ENCODE data around the gene PASD1. TPM values are rescaled to one million over a fixed set of nuclear protein-coding genes. Genes with fewer than 3 reads are reported as not detected.

The PASD1 gene
- total RNA-seq, 1 donor, result not detected

DNA sequence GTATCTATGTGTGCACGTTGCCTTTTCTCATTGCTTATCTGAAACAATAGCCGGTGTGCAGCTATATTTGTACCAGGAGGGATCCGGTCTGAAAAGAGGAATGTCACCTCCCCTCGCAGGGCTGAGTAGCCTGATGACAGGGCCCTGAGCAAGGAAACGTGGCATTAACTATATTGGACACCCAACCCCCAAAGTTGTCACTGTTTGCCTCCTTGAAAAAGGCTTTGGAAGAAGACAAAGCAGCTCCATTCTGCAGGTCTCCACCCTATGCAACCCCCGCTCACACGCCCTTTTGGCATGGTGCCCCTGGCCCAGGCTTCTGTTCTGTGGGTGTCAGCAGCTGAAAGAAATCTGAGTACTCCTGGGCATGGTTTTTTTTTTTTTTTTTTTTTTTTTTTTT lies 140.0 kb downstream of the PASD1 start:
- Histone ChIP-seq H3K4me3 (ENCODE audit: low read length) (no peak overlapping the region), H3K27me3 (ENCODE audit: insufficient read depth, low read length) (no peaks in the 10 kb centered on the region), H3K9me3 (ENCODE audit: low read depth, low read length) (no peaks in the 10 kb centered on the region), H3K4me1 (ENCODE audit: insufficient read depth, low read length) (no peaks in the 10 kb centered on the region)

DNA sequence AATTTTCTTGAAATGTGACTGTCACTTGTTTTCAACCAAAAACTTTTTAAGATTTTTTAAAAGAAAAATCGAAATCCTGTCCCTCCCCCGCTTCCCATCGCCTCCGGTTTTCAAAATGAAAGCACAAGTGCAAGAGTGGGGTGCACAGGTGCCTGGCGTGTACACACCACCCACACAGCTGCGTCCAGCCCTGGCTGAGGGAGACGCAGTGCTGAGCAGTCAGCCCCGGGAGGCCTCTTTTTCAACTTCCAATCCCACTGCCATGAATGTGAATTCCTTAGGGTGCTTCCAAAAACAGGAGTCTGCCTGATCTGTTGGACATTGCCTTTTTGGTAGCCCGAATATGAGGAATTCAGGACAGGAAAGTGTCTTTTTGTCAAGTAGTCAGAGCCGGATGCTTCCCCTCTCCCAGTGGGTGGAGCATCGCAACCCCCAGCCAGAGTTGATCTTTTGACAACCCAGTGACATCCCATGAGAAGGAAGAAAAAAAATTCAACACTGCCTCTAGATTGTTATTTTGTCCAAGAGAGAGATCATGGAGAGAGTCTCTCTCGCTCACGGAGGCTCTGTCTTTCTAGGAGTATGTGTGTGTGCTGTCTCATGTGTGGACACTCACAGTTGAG lies 140.7 kb downstream of the PASD1 start:
- H3K4me1 ChIP-seq (ENCODE audit: insufficient read depth, low read length), result no peaks in the 10 kb centered on the region
- H3K9me3 ChIP-seq (ENCODE audit: low read depth, low read length), result no peaks in the 10 kb centered on the region
- no peaks in the 10 kb centered on the region for H3K27me3 ChIP-seq (ENCODE audit: insufficient read depth, low read length)
- no peak overlapping the region for H3K4me3 ChIP-seq (ENCODE audit: low read length)

DNA sequence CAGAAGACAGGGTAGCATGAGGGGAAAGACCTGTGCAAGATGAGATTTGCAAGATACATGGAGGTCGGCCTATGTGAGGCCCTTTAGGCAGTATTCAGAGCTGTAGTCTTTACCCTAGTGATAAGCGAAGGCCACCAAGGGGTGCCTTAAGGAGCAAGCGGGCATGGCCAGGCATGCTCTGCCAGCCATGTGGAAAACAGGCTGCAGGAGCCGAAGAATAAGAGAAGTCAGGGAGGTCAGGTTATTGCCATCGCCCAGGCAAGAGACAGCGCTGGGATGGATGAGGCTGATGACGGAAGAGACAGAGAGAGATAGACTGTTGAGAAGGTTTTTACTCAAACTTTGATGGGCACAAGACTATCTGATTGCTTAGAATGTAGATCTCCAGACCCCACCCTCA lies 145.3 kb downstream of the PASD1 start:
- Histone ChIP-seq H3K9me3 (ENCODE audit: low read depth, low read length) (no peaks in the 10 kb centered on the region), H3K27me3 (ENCODE audit: insufficient read depth, low read length) (no peaks in the 10 kb centered on the region), H3K4me3 (ENCODE audit: low read length) (no peak overlapping the region), H3K4me1 (ENCODE audit: insufficient read depth, low read length) (no peaks in the 10 kb centered on the region)

DNA sequence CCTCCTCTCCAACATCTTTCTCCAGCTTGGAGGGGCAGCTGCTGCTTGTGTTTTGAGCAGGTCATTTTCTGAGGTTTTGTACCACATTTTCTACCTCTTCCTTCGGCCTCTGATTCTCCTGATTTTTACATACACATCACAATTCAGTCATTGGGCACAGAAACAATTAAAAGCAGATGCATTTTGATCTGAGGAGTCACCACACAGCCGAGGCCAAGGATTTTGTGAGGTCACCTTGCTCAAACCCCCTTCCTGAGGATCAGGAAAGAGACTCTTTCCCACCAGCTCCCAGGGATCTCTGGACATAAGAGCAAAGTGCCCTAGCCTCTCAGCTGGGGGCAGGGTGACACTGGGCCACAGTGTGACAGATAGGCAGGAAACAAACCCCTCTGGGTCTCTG lies 147.0 kb downstream of the PASD1 start:
- Histone ChIP-seq H3K4me3 (ENCODE audit: low read length) (no peak overlapping the region), H3K9me3 (ENCODE audit: low read depth, low read length) (no peaks in the 10 kb centered on the region), H3K4me1 (ENCODE audit: insufficient read depth, low read length) (no peaks in the 10 kb centered on the region), H3K27me3 (ENCODE audit: insufficient read depth, low read length) (no peaks in the 10 kb centered on the region)

DNA sequence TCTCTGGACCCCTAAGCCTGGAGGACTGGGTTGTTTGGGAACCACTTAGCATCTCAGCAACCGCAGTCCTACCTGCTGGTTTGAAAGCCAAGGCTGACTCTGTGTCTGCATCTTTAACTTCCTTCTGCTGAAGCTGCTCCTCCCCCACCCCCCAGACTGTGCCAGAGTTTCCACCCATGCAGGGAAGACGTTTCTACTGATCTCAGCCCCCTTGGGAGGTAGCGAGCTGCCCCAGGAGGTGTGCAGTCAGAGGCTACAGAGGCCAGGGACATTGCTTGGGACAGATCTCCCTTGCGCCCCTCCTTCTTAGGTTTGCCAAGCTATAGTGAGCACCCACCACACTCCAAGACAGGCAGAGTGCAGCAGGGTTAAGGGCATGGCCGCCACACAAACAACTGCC lies 147.7 kb downstream of the PASD1 start:
- H3K9me3 ChIP-seq (ENCODE audit: low read depth, low read length), result no peaks in the 10 kb centered on the region
- no peaks in the 10 kb centered on the region for H3K27me3 ChIP-seq (ENCODE audit: insufficient read depth, low read length)
- no peaks in the 10 kb centered on the region for H3K4me1 ChIP-seq (ENCODE audit: insufficient read depth, low read length)
- H3K4me3 ChIP-seq (ENCODE audit: low read length), result no peak overlapping the region

DNA sequence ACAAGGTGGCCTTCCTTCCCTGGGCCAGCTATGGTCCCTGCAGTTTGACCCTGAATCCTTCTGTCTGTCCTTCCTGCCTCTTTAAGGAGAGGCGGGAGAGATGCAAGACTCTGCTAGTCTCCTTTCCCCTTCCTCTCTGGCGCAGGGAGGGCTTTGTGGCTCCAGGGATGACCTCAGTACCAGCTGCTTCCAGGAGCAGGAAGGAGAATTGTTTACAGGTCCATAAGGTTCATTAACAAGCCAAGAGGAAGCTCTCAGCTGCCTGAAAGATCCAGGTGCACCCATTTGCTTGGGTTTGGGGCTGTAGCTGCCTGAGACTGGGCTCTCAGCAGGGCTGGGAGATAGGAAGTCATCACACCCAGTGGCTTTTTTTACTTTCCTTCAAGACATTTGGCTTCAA lies 148.3 kb downstream of the PASD1 start:
- Histone ChIP-seq H3K27me3 (ENCODE audit: insufficient read depth, low read length) (no peaks in the 10 kb centered on the region), H3K4me1 (ENCODE audit: insufficient read depth, low read length) (no peaks in the 10 kb centered on the region), H3K4me3 (ENCODE audit: low read length) (no peak overlapping the region), H3K9me3 (ENCODE audit: low read depth, low read length) (no peaks in the 10 kb centered on the region)

DNA sequence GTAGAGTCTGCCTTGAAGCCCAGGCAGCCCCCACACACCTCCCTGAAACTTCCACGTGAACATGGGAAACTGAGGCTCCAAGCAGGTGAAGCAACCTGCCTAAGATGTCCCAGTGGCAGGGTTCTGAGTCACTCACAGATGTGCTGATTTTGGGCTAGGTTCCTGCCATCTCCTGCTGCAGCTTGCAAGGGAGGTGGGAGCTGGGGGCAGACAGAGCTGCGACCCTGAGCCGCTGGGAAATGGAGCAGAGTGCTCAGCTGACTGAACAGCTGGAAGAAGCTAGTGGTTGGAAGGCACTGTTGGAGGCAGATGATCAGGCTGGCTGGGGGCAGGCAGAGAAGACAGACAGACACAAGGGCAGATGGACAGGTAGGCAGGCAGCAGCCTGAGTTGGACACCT lies 148.8 kb downstream of the PASD1 start:
- Histone ChIP-seq H3K4me3 (ENCODE audit: low read length) (no peak overlapping the region), H3K27me3 (ENCODE audit: insufficient read depth, low read length) (no peaks in the 10 kb centered on the region), H3K4me1 (ENCODE audit: insufficient read depth, low read length) (no peaks in the 10 kb centered on the region), H3K9me3 (ENCODE audit: low read depth, low read length) (no peaks in the 10 kb centered on the region)

DNA sequence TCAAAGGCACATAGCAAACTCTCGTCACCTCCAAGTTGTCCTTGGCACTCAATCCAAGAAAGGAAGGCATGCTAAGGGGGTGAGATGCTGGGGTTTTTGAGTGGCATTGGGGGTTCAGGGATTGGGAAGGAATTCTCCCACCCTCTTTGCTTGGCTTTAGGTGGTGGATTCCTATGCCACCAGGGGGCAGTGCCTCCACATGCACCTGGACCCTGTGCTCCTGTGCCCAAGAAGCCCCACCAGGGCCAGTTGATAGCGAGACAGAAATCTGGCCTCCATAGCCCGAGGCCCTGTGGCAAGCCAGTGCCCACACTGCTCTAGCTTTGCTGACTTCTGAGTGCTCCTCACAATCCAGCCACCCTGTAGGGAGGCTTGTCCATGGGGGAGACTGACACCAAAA lies 150.4 kb downstream of the PASD1 start:
- Histone ChIP-seq H3K27me3 (ENCODE audit: insufficient read depth, low read length) (no peaks in the 10 kb centered on the region), H3K4me3 (ENCODE audit: low read length) (no peak overlapping the region), H3K9me3 (ENCODE audit: low read depth, low read length) (no peaks in the 10 kb centered on the region), H3K4me1 (ENCODE audit: insufficient read depth, low read length) (no peaks in the 10 kb centered on the region)

DNA sequence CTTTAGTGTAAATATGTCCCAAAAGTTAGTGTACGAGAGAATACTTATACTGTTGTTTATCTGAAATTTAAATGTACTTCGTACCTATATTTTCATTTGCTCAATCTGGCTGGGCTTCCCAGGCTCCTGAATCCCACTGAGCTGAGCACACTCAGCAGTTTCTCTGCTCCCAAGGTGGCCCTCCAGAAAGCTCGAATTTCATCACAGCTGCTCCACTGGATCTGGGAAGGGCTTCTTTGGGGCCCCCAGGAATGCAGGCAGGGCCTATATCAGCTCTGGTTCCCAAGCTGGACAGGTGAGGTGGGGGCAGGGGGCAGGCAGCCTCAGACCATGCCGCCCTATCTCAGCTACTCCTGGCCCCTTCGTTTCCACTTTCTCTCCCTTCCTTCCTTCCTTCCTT lies 150.9 kb downstream of the PASD1 start:
- no peaks in the 10 kb centered on the region for H3K27me3 ChIP-seq (ENCODE audit: insufficient read depth, low read length)
- H3K9me3 ChIP-seq (ENCODE audit: low read depth, low read length), result no peaks in the 10 kb centered on the region
- H3K4me1 ChIP-seq (ENCODE audit: insufficient read depth, low read length), result no peaks in the 10 kb centered on the region
- H3K4me3 ChIP-seq (ENCODE audit: low read length), result no peak overlapping the region

DNA sequence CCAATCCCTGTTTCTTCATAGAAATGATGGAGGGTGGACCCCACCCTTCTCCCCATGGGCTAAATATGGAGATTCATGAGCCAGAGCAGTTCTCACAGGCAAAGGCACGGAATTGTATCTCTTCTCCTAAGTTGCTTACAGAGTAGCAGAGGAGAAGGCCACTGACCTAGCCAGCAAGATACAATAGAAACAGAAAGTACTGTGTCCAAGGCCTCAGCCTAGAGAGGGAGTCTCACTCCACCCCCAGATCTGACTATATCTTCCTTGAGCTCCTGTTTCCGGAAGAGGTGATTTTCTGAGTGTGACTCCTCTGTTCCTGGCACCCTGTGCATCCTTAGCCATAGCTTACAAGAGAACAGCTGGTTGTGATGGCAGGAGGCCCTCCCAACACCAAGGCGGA lies 152.3 kb downstream of the PASD1 start, which contains the start of gene FATE1:
Gene FATE1 (plus strand): TSS at position 284 of the 400 bp plus-strand sequence. CDS start 85 bp downstream, at position 369.
- Histone ChIP-seq H3K9me3 (ENCODE audit: low read depth, low read length) (no peaks in the 10 kb centered on the region), H3K4me3 (ENCODE audit: low read length) (no peak within 1 kb of the TSS), H3K4me1 (ENCODE audit: insufficient read depth, low read length) (no peaks in the 10 kb centered on the region), H3K27me3 (ENCODE audit: insufficient read depth, low read length) (no peaks in the 10 kb centered on the region)

DNA sequence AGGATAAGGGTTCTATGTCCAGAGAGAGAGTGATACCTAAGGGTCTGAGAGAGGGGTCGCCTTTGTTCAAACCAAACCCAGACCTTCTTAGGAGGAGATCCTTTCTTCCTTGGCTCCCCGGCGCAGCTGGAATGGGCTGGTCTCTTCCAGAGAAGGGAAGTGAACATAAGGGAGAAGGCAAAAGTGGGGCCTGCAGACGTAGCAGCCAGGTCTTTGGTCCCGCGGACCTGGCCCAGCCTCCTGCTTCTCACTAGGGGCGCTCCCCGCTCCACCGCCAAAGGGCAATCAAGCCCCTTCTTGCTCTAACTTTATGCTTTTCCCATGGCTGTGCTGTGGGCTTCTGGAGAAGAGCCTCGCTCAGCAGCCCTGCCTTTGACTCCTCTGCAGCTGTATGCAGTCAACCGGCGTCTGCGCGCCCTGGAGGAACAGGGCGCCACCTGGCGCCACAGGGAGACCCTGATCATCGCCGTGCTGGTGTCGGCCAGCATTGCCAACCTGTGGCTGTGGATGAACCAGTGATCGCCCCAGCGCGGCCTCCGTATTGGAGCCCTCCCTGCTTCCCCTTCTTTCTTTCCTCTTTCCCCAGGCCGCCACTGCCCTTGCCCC lies 158.9 kb downstream of the PASD1 start:
- Histone ChIP-seq H3K4me1 (ENCODE audit: insufficient read depth, low read length) (no peaks in the 10 kb centered on the region), H3K4me3 (ENCODE audit: low read length) (no peak overlapping the region), H3K27me3 (ENCODE audit: insufficient read depth, low read length) (no peaks in the 10 kb centered on the region), H3K9me3 (ENCODE audit: low read depth, low read length) (no peaks in the 10 kb centered on the region)

DNA sequence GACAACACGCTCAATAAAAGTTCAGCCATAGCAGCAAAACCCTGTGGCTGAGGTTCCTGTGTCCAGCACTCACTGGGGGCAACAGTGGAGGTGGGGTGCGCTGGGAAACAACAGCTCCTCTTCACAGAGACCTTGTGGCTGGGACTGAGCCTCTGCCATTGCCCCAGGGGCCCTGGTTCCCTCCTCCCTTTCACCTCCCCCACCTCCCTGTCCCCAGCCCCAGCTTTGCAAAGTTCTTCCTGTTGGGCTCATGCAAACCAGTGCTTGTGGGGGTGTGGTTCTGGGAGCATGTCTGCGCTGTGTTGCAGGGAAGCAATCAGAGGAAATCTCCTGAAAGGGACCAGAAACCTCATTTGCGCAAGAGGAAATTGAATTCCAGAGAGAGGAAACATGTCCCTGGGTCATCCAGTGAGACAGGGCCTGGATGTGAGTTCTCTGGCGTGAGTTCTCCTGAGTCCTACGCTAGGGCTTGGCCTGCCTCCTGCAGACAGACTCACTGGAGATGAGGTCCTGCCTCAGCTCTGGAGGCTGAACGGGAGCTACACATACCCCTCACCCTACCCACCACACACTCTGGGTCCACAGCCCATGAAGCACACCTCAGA lies 159.8 kb downstream of the PASD1 start:
- Histone ChIP-seq H3K9me3 (ENCODE audit: low read depth, low read length) (no peaks in the 10 kb centered on the region), H3K4me1 (ENCODE audit: insufficient read depth, low read length) (no peaks in the 10 kb centered on the region), H3K4me3 (ENCODE audit: low read length) (no peak overlapping the region)

DNA sequence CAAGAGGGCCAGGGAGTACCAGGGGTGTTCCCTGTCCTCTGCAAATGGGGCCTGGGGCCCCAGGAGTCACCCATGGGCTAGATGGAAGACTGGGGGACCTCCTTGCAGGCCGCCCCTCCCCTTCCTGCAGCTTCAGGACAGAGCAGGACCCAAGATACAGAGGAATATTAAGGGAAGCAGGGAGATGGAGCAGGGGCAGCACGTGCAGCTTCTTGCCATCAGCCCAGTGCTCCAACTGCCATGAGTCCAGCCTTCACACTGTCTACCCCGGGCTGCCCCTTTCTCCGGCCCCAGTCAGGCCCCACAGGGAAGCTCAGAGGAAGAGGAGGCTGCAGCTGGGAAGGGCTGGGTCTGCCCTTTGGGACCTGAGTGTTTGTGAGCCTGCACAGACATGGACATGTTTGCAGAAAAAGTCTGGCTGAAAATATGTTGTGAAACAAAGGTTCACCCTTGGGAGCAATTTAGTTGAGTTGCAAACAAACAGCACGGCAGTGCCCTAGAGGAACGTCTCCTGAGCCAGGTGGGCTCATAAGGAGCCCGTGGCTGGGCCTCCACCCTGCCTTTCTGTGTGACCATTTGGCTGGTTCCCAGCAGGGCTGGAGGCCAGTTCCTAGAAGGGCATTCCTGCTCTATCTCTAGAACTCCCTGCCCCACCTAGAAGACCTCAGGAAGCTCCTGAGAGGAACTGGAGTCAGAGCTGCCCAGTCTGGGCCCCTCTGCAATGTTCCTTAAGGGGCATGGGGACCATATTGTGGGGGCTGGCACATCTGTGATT lies 161.3 kb downstream of the PASD1 start:
- H3K9me3 ChIP-seq (ENCODE audit: low read depth, low read length), result no peaks in the 10 kb centered on the region
- no peak overlapping the region for H3K4me3 ChIP-seq (ENCODE audit: low read length)
- H3K27me3 ChIP-seq (ENCODE audit: insufficient read depth, low read length), result no peaks in the 10 kb centered on the region
- H3K4me1 ChIP-seq (ENCODE audit: insufficient read depth, low read length), result no peaks in the 10 kb centered on the region

More for the DNA sequence above, 159.8 kb downstream of the PASD1 start:
- H3K27me3 ChIP-seq (ENCODE audit: insufficient read depth, low read length), result no peaks in the 10 kb centered on the region

DNA sequence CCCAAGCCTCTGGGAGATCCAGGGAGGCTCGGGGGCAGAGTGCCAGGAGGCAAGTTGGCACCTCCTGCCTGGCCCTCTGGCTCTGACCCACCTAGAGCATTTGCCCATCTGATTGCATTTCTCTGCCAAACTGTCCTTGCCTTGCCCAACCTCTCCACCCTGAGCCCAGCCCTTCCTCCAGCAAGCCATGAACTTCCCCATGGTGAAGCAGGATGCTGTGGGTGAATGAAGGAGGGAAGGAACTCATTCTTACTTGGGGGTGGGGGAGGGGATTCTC lies 161.8 kb downstream of the PASD1 start:
- H3K9me3 ChIP-seq (ENCODE audit: low read depth, low read length), result no peaks in the 10 kb centered on the region

More for the DNA sequence above, 161.8 kb downstream of the PASD1 start:
- H3K27me3 ChIP-seq (ENCODE audit: insufficient read depth, low read length), result no peaks in the 10 kb centered on the region
- H3K4me1 ChIP-seq (ENCODE audit: insufficient read depth, low read length), result no peaks in the 10 kb centered on the region
- no peak overlapping the region for H3K4me3 ChIP-seq (ENCODE audit: low read length)
